VCaP (cell line): Measurements from ENCODE around the gene MYBPC3.

Experiments used
- H3K27ac ChIP-seq: fragments of 450-650 bp; 2 replicates; pipeline ENCODE4 v1.5.1; 2017
- CTCF ChIP-seq: fragments of 450-650 bp; conservative IDR thresholded peaks from 2 replicates; pipeline ENCODE4 v1.5.1; 2017; ENCODE audit warnings: mild to moderate bottlenecking, moderate library complexity

The MYBPC3 gene

GRCh38 chr11:47390422-47390760, 37.9 kb upstream of the MYBPC3 start:
- no peak for TF ChIP-seq CTCF
- H3K27ac ChIP-seq, result no peak overlapping the region

GRCh38 chr11:47389577-47390421, 37.3 kb upstream of the MYBPC3 start:
- TF ChIP-seq CTCF, result no peak
- H3K27ac ChIP-seq, result no peak overlapping the region

- no peak overlapping the region for H3K27ac ChIP-seq
- no peak for TF ChIP-seq CTCF
Observed at GRCh38 chr11:47388697-47389576, 36.4 kb upstream of the MYBPC3 start.

GRCh38 chr11:47387944-47388696, 35.6 kb upstream of the MYBPC3 start:
- H3K27ac ChIP-seq, result no peak overlapping the region

GRCh38 chr11:47384498-47384897, 32.0 kb upstream of the MYBPC3 start:
- no peak for TF ChIP-seq CTCF
- no peak overlapping the region for H3K27ac ChIP-seq

More at GRCh38 chr11:47387944-47388696, 35.6 kb upstream of the MYBPC3 start:
- TF ChIP-seq CTCF, result no peak

- H3K27ac ChIP-seq, result no peak overlapping the region
- no peak for TF ChIP-seq CTCF
Observed at GRCh38 chr11:47383071-47383470, 30.6 kb upstream of the MYBPC3 start.

GRCh38 chr11:47380078-47380477, 27.6 kb upstream of the MYBPC3 start:
- no peak overlapping the region for H3K27ac ChIP-seq
- no peak for TF ChIP-seq CTCF
